GM19035 (cell line): ENCODE data around the gene VRK3.
"Not testable (repeated sequence)": the region's sequence is repeated elsewhere in the genome, so short reads cannot be mapped to it uniquely, and the experiment has no call there.

Experiments
- ATAC-seq: cut with Tn5 transposase; IDR thresholded peaks from one replicate; pipeline ENCODE4 v1.9.1; 2021; ENCODE audit not compliant: unreplicated experiment

Gene VRK3

GRCh38 chr19:50025022-50025793, at the start of gene VRK3:
VRK3 (minus strand) TSS chr19:50025372; CDS start chr19:50016162, 9,210 bp downstream.
- peak; percentile 75 for ATAC-seq

DNA sequence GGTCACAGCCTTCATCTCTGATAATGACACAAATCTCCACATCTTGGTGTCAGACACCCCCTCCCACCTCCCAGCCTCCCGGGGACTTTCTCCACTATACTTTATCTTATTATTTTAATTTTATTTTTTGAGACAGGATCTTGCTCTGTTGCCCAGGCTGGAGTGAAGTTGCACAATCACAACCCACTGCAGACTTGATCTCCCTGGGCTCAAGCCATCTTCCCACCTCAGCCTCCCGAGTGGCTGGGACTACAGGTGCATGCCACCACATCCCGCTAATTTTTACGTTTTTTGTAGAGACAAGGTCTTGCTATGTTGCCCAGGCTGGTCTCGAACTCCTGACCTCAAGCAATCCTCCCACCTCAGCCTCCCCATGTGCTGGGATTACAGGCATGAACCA, 43.2 kb upstream of the VRK3 start:
- not testable (repeated sequence) for ATAC-seq

- ATAC-seq, result no peak
These were observed 42.4 kb upstream of the VRK3 start for GRCh38 chr19:50067575-50067974.

GRCh38 chr19:50065938-50066337, 40.8 kb upstream of the VRK3 start:
- ATAC-seq, result no peak

DNA sequence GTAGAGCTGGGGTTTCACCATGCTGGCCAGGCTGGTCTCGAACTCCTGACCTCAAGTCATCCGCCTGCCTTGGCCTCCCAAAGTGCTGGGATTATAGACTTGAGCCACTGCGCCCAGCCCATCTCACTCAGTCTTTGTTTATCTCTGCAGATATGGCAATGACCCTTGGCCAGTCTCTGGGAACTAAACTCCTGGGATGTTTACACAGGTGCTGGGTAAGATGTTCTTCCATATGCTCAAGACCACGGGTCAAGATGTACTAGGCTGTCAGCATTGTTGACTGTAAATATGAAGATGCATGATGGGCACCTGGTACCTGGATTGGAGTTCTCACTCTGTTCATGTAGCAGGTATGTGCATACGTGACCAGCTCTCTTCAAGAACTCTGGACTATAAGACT, 36.5 kb upstream of the VRK3 start:
- no peak for ATAC-seq

DNA sequence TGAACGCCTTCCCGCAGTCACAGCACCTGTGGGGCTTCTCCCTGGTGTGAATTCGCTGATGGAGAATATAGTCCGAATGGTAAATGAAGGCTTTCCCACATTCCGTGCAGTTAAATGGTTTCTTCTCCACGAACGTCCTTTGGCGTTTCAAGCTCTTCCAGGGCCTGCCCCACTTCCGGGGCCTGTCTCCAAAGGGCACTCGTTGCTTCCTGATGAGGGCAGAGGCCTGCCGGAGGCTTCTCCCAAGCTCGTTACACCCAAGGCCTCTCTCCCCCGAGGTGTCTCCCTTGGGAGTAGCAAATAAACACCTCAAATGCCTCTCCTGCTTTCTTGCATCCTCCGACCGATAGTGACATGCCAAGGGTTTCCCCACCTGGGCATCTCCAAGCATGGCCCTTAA, 34.9 kb upstream of the VRK3 start:
- no peak for ATAC-seq

DNA sequence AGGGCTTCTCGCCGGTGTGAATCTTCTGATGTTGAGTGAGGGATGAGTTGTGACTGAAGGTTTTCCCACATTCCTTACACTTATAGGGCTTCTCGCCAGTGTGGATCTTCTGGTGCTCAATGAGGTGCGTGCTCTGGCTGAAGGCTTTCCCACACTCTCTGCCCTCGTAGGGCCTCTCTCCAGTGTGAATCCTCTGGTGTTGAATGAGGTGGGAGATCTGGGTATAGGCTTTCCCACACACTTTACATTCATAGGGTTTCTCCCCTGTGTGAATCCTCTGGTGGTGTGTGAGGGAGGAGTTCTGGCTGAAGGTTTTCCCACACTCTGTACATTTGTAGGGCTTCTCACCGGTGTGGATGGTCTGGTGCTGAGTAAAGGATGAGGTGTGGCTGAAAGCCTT, 33.9 kb upstream of the VRK3 start:
- ATAC-seq, result no peak

DNA sequence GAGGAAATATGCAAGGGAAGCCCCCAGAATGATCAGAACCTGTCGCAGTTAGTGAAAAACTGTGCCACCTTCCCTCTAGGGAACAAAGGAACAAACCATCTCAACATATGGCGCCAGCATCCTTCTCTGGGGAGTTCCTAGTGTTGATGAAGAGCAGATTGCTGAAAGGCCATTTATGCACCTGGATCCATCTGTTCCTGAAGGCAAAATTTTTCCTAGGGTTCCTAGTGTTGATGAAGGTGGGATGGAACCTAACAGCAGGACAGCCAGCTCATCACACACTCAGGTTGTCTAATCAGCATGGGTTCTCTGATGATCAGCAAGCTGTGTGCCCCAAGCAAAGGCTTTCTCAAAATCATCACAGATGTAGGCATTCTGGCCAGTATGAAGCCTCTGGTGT, 33.3 kb upstream of the VRK3 start:
- ATAC-seq, result no peak

DNA sequence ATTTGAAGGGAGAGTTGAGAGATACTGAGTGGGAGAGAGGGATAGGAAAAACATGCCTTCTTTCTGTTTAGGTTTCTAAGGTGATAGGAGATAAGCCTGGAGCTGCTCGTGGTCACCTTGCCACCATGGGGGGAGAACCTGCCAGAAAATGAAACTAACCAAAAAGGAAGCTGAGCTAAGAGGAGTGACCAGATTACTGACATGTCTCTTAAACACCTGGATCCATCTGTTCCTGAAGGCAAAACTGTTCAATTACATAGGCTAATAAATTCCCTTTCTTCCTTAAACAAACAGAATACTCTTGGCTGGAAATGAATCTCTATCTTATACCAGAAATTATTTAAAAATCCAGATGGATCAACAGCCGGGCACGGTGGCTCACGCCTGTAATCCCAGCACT, 27.9 kb upstream of the VRK3 start:
- no peak for ATAC-seq

GRCh38 chr19:50051964-50052363, 26.8 kb upstream of the VRK3 start:
- ATAC-seq, result no peak

DNA sequence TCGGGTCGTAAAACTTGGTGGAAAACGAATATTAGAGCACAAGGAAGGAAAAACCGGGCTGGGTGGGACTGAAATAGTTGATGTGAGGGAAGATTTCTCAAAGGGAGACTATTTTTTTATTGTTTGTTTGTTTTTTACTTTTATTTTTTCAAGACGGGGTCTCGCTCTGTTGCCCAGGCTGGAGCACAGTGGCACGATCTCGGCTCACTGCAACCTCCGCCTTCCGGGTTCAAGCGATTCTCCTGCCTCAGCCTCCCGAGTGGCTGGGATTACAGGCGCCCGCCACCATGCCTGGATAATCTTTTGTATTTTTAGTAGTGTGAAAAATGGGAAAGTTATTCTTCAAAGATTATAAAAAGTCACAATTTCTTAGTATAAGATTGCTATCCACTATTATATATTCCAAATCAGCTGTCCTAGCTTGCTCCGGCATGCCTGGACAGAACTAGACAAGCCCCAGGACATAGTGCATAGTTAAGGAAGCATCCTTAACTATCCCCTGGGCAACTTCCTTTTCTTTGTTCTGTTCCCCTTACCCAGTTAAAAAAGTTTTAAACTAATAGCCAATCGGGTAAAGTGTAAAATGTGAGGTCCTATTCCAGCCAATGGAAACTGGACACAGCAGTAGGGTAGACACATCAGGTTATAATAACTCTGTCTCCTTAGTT, 26.2 kb upstream of the VRK3 start:
- not testable (repeated sequence) for ATAC-seq

- ATAC-seq, result no peak
These were observed 25.4 kb upstream of the VRK3 start for GRCh38 chr19:50050406-50051227.

- ATAC-seq, result no peak
These were observed 22.5 kb upstream of the VRK3 start for GRCh38 chr19:50047671-50048070.

DNA sequence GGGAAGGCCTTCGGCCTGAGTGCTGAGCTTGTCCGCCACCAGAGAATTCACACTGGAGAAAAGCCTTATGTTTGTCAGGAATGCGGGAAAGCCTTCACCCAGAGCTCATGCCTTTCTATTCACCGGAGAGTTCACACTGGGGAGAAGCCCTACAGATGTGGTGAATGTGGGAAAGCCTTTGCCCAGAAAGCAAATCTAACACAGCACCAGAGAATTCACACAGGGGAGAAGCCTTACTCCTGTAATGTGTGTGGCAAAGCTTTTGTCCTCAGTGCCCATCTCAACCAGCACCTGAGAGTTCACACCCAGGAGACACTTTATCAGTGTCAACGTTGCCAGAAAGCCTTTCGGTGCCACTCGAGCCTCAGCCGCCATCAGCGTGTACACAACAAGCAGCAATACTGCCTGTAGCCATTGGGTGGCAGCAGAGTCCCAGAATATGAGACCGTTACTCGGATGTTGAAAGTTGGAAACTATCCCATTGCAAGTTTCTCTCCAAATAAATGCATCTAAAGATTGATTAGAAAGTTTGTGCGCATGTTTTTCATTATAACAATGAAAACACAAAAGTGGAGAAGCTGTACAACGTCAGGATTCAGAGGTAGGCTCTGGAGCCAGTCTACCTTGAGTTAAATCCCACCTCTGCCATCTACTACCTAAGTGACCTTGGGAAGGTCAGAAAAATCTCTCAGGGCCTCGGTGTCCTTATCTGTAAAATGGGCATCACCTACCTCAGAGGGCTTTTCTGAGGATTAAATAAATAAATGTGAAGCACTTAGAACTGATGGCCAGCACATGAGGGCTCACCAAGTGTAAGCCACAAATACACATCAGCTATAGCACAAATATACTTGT, 21.7 kb upstream of the VRK3 start:
- ATAC-seq, result no peak

DNA sequence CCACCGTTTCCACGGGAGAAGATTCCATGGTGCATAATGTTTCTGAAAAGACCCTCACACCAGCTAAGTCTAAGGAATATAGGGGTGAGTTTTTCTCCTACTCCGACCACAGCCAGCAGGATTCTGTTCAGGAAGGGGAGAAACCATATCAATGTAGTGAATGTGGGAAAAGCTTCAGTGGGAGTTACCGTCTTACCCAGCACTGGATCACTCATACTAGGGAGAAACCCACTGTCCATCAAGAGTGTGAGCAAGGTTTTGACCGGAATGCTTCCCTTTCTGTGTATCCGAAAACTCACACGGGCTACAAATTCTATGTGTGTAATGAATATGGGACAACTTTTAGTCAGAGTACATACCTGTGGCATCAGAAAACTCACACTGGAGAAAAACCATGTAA, 19.8 kb upstream of the VRK3 start:
- no peak for ATAC-seq

DNA sequence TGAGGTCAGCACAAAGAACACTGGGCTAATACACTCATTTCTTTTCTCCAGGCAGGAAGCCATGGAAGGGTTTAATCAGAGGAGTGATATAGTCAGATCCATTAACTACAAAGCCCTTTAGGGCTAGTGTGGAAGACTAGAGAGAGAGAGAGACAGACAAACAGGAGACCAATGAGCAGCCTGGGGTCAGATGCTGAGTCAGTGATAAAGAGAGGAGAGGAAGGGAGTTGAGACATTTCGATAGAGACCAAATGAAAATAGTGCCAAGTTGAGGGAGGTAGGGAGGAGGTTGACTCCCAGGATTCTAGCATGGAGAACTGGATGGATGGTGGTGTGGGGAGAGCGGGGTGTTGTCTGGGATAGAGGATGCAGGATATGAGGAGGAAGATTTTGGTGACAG, 18.8 kb upstream of the VRK3 start:
- no peak for ATAC-seq

GRCh38 chr19:50042363-50043024, 17.3 kb upstream of the VRK3 start:
- no peak for ATAC-seq

DNA sequence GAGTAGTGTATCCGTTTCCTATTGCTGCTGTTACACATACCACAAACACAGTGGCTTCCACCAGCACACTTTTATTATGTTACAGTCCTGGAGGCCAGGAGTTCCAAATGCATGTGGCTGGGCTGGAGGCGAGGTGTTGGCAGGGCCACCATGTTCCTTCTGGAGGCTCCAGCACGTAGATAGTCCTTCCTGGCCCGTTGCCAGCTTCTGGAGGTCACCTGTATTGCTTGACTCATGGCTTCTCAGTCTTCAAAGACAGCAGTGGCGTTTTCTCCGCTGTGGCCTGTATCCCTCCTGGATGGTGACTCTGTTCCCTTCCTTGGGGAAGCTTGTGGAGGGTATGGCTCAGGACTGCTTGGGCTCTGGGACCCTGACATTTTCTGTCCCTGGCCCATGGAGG, 15.8 kb upstream of the VRK3 start:
- ATAC-seq, result no peak

DNA sequence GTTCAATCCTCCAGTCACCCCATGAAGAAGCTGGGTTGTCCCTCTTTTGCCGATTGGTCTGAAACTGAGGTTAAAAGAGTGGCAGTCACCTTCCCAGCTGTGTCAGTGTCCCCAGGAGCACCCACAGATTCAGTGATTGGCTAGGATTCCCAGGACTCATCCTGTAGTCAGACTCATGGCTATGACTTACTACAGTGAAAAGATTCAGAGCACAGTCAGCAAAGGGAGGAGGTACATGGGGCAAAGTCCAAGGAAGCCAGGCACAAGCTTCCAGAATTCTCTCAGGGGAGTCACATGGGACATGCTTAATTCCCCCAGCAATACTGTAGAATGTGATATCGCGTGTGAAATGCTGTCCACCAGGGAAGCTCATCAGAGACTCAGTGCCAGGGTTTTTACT, 14.8 kb upstream of the VRK3 start:
- no peak for ATAC-seq

- ATAC-seq, result no peak
These were observed 11.7 kb upstream of the VRK3 start for GRCh38 chr19:50036908-50037307.
